ENCODE measurements around the gene KRT7.
A peak's percentile ranks its signal among the peaks of the same experiment; 100 is the strongest.

The KRT7 gene

GRCh38 chr12:52221912-52222457, 11.1 kb upstream of the KRT7 start:
- no CpG with 5 or more reads among the region's 8 CpGs for WGBS (ENCODE audit: insufficient coverage, insufficient read length)
- no peak overlapping the region for H3K27ac ChIP-seq (ENCODE audit: low read length)
- DNase-seq (ENCODE audit: low read depth, low spot score), result peak; percentile 66
- H3K9me3 ChIP-seq (ENCODE audit: control insufficient read depth, insufficient read depth, low read length), result no peaks in the 10 kb centered on the region
- H3K36me3 ChIP-seq (ENCODE audit: control insufficient read depth, insufficient read depth, low read length), result no peaks in the 10 kb centered on the region
- no peaks in the 10 kb centered on the region for H3K27me3 ChIP-seq (ENCODE audit: control insufficient read depth, insufficient read depth, low read length)
- H3K4me1 ChIP-seq (ENCODE audit: control insufficient read depth, insufficient read depth, low read length), result no peaks in the 10 kb centered on the region
- no peak overlapping the region for H3K4me3 ChIP-seq (ENCODE audit: low read length)

- H3K27me3 ChIP-seq (ENCODE audit: control insufficient read depth, insufficient read depth, low read length), result no peaks in the 10 kb centered on the region
- no peaks in the 10 kb centered on the region for H3K36me3 ChIP-seq (ENCODE audit: control insufficient read depth, insufficient read depth, low read length)
- H3K4me3 ChIP-seq (ENCODE audit: low read length), result no peak overlapping the region
- no CpG with 5 or more reads among the region's 4 CpGs for WGBS (ENCODE audit: insufficient coverage, insufficient read length)
- no peak for DNase-seq (ENCODE audit: low read depth, low spot score)
- H3K4me1 ChIP-seq (ENCODE audit: control insufficient read depth, insufficient read depth, low read length), result no peaks in the 10 kb centered on the region
- no peaks in the 10 kb centered on the region for H3K9me3 ChIP-seq (ENCODE audit: control insufficient read depth, insufficient read depth, low read length)
- H3K27ac ChIP-seq (ENCODE audit: low read length), result no peak overlapping the region
These were observed 10.4 kb upstream of the KRT7 start for GRCh38 chr12:52222692-52223091.

- no peak for DNase-seq (ENCODE audit: low read depth, low spot score)
- Histone ChIP-seq H3K27me3 (ENCODE audit: control insufficient read depth, insufficient read depth, low read length) (no peaks in the 10 kb centered on the region), H3K36me3 (ENCODE audit: control insufficient read depth, insufficient read depth, low read length) (no peaks in the 10 kb centered on the region), H3K9me3 (ENCODE audit: control insufficient read depth, insufficient read depth, low read length) (no peaks in the 10 kb centered on the region), H3K4me1 (ENCODE audit: control insufficient read depth, insufficient read depth, low read length) (no peaks in the 10 kb centered on the region), H3K4me3 (ENCODE audit: low read length) (no peak overlapping the region), H3K27ac (ENCODE audit: low read length) (no peak overlapping the region)
- WGBS (ENCODE audit: insufficient coverage, insufficient read length), result no CpG with 5 or more reads among the region's 5 CpGs
These were observed 9.5 kb upstream of the KRT7 start for GRCh38 chr12:52223406-52224039.

GRCh38 chr12:52224151-52224550, 8.9 kb upstream of the KRT7 start:
- Histone ChIP-seq H3K4me1 (ENCODE audit: control insufficient read depth, insufficient read depth, low read length) (no peaks in the 10 kb centered on the region), H3K27me3 (ENCODE audit: control insufficient read depth, insufficient read depth, low read length) (no peaks in the 10 kb centered on the region), H3K4me3 (ENCODE audit: low read length) (no peak overlapping the region), H3K27ac (ENCODE audit: low read length) (no peak overlapping the region), H3K36me3 (ENCODE audit: control insufficient read depth, insufficient read depth, low read length) (no peaks in the 10 kb centered on the region), H3K9me3 (ENCODE audit: control insufficient read depth, insufficient read depth, low read length) (no peaks in the 10 kb centered on the region)
- no peak for DNase-seq (ENCODE audit: low read depth, low spot score)
- no CpG with 5 or more reads among the region's 3 CpGs for WGBS (ENCODE audit: insufficient coverage, insufficient read length)

- no CpG with 5 or more reads among the region's 4 CpGs for WGBS (ENCODE audit: insufficient coverage, insufficient read length)
These were observed 7.3 kb upstream of the KRT7 start for GRCh38 chr12:52225752-52226151.

GRCh38 chr12:52226446-52226845, 6.6 kb upstream of the KRT7 start:
- no peaks in the 10 kb centered on the region for H3K9me3 ChIP-seq (ENCODE audit: control insufficient read depth, insufficient read depth, low read length)
- no peak for DNase-seq (ENCODE audit: low read depth, low spot score)
- peaks cover 3% of the 10 kb centered on the region; the same call in 1 of the 2 replicates for H3K4me1 ChIP-seq (ENCODE audit: control insufficient read depth, insufficient read depth, low read length)
- no peaks in the 10 kb centered on the region; the same call in 1 of the 2 replicates for H3K27me3 ChIP-seq (ENCODE audit: control insufficient read depth, insufficient read depth, low read length)
- H3K4me3 ChIP-seq (ENCODE audit: low read length), result no peak overlapping the region
- H3K27ac ChIP-seq (ENCODE audit: low read length), result no peak overlapping the region
- WGBS (ENCODE audit: insufficient coverage, insufficient read length), result no CpG with 5 or more reads among the region's 4 CpGs
- no peaks in the 10 kb centered on the region for H3K36me3 ChIP-seq (ENCODE audit: control insufficient read depth, insufficient read depth, low read length)

More at GRCh38 chr12:52225752-52226151, 7.3 kb upstream of the KRT7 start:
- Histone ChIP-seq H3K4me3 (ENCODE audit: low read length) (no peak overlapping the region), H3K27ac (ENCODE audit: low read length) (no peak overlapping the region), H3K36me3 (ENCODE audit: control insufficient read depth, insufficient read depth, low read length) (no peaks in the 10 kb centered on the region), H3K9me3 (ENCODE audit: control insufficient read depth, insufficient read depth, low read length) (no peaks in the 10 kb centered on the region), H3K27me3 (ENCODE audit: control insufficient read depth, insufficient read depth, low read length) (no peaks in the 10 kb centered on the region), H3K4me1 (ENCODE audit: control insufficient read depth, insufficient read depth, low read length) (no peaks in the 10 kb centered on the region)
- no peak for DNase-seq (ENCODE audit: low read depth, low spot score)

GRCh38 chr12:52227606-52228166, 5.4 kb upstream of the KRT7 start:
- Histone ChIP-seq H3K4me1 (ENCODE audit: control insufficient read depth, insufficient read depth, low read length) (peaks cover 7% of the 10 kb centered on the region), H3K27me3 (ENCODE audit: control insufficient read depth, insufficient read depth, low read length) (peaks cover 11% of the 10 kb centered on the region; the same call in 1 of the 2 replicates), H3K36me3 (ENCODE audit: control insufficient read depth, insufficient read depth, low read length) (no peaks in the 10 kb centered on the region), H3K4me3 (ENCODE audit: low read length) (no peak overlapping the region), H3K9me3 (ENCODE audit: control insufficient read depth, insufficient read depth, low read length) (no peaks in the 10 kb centered on the region), H3K27ac (ENCODE audit: low read length) (no peak overlapping the region)
- no peak for DNase-seq (ENCODE audit: low read depth, low spot score)
- no CpG with 5 or more reads among the region's 5 CpGs for WGBS (ENCODE audit: insufficient coverage, insufficient read length)

- DNase-seq (ENCODE audit: low read depth, low spot score), result no peak
- H3K4me3 ChIP-seq (ENCODE audit: low read length), result no peak overlapping the region
- H3K27me3 ChIP-seq (ENCODE audit: control insufficient read depth, insufficient read depth, low read length), result peaks cover 12% of the 10 kb centered on the region; the same call in 1 of the 2 replicates
- no peak overlapping the region for H3K27ac ChIP-seq (ENCODE audit: low read length)
- peaks cover 7% of the 10 kb centered on the region for H3K4me1 ChIP-seq (ENCODE audit: control insufficient read depth, insufficient read depth, low read length)
- no CpG with 5 or more reads among the region's 3 CpGs for WGBS (ENCODE audit: insufficient coverage, insufficient read length)
- no peaks in the 10 kb centered on the region for H3K9me3 ChIP-seq (ENCODE audit: control insufficient read depth, insufficient read depth, low read length)
- no peaks in the 10 kb centered on the region for H3K36me3 ChIP-seq (ENCODE audit: control insufficient read depth, insufficient read depth, low read length)
These were observed 4.7 kb upstream of the KRT7 start for GRCh38 chr12:52228366-52228765.

- no peaks in the 10 kb centered on the region for H3K9me3 ChIP-seq (ENCODE audit: control insufficient read depth, insufficient read depth, low read length)
- WGBS (ENCODE audit: insufficient coverage, insufficient read length), result no CpG with 5 or more reads among the region's 6 CpGs
- peaks cover 12% of the 10 kb centered on the region; the same call in 1 of the 2 replicates for H3K27me3 ChIP-seq (ENCODE audit: control insufficient read depth, insufficient read depth, low read length)
- DNase-seq (ENCODE audit: low read depth, low spot score), result no peak
- peaks cover 7% of the 10 kb centered on the region for H3K4me1 ChIP-seq (ENCODE audit: control insufficient read depth, insufficient read depth, low read length)
- H3K4me3 ChIP-seq (ENCODE audit: low read length), result no peak overlapping the region
- no peaks in the 10 kb centered on the region for H3K36me3 ChIP-seq (ENCODE audit: control insufficient read depth, insufficient read depth, low read length)
- H3K27ac ChIP-seq (ENCODE audit: low read length), result no peak overlapping the region
These were observed 4.1 kb upstream of the KRT7 start for GRCh38 chr12:52228931-52229330.

GRCh38 chr12:52229836-52230343, 3.2 kb upstream of the KRT7 start:
- H3K27me3 ChIP-seq (ENCODE audit: control insufficient read depth, insufficient read depth, low read length), result peaks cover 12% of the 10 kb centered on the region; the same call in 1 of the 2 replicates
- no peak overlapping the region for H3K27ac ChIP-seq (ENCODE audit: low read length)
- no peaks in the 10 kb centered on the region for H3K9me3 ChIP-seq (ENCODE audit: control insufficient read depth, insufficient read depth, low read length)
- no CpG with 5 or more reads among the region's 2 CpGs for WGBS (ENCODE audit: insufficient coverage, insufficient read length)
- no peak for DNase-seq (ENCODE audit: low read depth, low spot score)
- H3K4me3 ChIP-seq (ENCODE audit: low read length), result no peak overlapping the region
- H3K36me3 ChIP-seq (ENCODE audit: control insufficient read depth, insufficient read depth, low read length), result no peaks in the 10 kb centered on the region
- peaks cover 7% of the 10 kb centered on the region for H3K4me1 ChIP-seq (ENCODE audit: control insufficient read depth, insufficient read depth, low read length)
